Measurements from ENCODE around the gene SPTBN5. TPM values are rescaled to one million over a fixed set of nuclear protein-coding genes. Genes with fewer than 3 reads are reported as not detected.

The SPTBN5 gene
- total and polyA plus RNA-seq, 2 experiments from 2014 or later: 0.57 to 1.1 TPM

GRCh38 chr15:41935566-41936020 lies 41.7 kb upstream of the SPTBN5 start (continued):
- TF ChIP-seq, protein P1, sequence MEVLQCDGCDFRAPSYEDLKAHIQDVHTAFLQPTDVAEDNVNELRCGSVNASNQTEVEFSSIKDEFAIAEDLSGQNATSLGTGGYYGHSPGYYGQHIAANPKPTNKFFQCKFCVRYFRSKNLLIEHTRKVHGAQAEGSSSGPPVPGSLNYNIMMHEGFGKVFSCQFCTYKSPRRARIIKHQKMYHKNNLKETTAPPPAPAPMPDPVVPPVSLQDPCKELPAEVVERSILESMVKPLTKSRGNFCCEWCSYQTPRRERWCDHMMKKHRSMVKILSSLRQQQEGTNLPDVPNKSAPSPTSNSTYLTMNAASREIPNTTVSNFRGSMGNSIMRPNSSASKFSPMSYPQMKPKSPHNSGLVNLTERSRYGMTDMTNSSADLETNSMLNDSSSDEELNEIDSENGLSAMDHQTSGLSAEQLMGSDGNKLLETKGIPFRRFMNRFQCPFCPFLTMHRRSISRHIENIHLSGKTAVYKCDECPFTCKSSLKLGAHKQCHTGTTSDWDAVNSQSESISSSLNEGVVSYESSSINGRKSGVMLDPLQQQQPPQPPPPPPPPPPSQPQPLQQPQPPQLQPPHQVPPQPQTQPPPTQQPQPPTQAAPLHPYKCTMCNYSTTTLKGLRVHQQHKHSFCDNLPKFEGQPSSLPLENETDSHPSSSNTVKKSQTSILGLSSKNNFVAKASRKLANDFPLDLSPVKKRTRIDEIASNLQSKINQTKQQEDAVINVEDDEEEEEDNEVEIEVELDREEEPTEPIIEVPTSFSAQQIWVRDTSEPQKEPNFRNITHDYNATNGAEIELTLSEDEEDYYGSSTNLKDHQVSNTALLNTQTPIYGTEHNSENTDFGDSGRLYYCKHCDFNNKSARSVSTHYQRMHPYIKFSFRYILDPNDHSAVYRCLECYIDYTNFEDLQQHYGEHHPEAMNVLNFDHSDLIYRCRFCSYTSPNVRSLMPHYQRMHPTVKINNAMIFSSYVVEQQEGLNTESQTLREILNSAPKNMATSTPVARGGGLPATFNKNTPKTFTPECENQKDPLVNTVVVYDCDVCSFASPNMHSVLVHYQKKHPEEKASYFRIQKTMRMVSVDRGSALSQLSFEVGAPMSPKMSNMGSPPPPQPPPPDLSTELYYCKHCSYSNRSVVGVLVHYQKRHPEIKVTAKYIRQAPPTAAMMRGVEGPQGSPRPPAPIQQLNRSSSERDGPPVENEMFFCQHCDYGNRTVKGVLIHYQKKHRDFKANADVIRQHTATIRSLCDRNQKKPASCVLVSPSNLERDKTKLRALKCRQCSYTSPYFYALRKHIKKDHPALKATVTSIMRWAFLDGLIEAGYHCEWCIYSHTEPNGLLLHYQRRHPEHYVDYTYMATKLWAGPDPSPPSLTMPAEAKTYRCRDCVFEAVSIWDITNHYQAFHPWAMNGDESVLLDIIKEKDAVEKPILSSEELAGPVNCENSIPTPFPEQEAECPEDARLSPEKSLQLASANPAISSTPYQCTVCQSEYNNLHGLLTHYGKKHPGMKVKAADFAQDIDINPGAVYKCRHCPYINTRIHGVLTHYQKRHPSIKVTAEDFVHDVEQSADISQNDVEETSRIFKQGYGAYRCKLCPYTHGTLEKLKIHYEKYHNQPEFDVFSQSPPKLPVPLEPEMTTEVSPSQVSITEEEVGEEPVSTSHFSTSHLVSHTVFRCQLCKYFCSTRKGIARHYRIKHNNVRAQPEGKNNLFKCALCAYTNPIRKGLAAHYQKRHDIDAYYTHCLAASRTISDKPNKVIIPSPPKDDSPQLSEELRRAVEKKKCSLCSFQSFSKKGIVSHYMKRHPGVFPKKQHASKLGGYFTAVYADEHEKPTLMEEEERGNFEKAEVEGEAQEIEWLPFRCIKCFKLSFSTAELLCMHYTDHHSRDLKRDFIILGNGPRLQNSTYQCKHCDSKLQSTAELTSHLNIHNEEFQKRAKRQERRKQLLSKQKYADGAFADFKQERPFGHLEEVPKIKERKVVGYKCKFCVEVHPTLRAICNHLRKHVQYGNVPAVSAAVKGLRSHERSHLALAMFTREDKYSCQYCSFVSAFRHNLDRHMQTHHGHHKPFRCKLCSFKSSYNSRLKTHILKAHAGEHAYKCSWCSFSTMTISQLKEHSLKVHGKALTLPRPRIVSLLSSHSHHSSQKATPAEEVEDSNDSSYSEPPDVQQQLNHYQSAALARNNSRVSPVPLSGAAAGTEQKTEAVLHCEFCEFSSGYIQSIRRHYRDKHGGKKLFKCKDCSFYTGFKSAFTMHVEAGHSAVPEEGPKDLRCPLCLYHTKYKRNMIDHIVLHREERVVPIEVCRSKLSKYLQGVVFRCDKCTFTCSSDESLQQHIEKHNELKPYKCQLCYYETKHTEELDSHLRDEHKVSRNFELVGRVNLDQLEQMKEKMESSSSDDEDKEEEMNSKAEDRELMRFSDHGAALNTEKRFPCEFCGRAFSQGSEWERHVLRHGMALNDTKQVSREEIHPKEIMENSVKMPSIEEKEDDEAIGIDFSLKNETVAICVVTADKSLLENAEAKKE (CRISPR knock-in tag; IDR thresholded peaks at IDR 0.05): no peak
- no peak for TF ChIP-seq ZNF331 (CRISPR knock-in tag; IDR thresholded peaks at IDR 0.05; ENCODE audit: low read depth)
- TF ChIP-seq EZH2 (IDR thresholded peaks at IDR 0.05; ENCODE audit: low read depth, unreplicated experiment): no peak
- TF ChIP-seq, protein P2, sequence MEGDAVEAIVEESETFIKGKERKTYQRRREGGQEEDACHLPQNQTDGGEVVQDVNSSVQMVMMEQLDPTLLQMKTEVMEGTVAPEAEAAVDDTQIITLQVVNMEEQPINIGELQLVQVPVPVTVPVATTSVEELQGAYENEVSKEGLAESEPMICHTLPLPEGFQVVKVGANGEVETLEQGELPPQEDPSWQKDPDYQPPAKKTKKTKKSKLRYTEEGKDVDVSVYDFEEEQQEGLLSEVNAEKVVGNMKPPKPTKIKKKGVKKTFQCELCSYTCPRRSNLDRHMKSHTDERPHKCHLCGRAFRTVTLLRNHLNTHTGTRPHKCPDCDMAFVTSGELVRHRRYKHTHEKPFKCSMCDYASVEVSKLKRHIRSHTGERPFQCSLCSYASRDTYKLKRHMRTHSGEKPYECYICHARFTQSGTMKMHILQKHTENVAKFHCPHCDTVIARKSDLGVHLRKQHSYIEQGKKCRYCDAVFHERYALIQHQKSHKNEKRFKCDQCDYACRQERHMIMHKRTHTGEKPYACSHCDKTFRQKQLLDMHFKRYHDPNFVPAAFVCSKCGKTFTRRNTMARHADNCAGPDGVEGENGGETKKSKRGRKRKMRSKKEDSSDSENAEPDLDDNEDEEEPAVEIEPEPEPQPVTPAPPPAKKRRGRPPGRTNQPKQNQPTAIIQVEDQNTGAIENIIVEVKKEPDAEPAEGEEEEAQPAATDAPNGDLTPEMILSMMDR (conservative IDR thresholded peaks at IDR 0.05; ENCODE audit: low read depth in 2 of 2): no peak

GRCh38 chr15:41934843-41935242 lies 41.0 kb upstream of the SPTBN5 start:
- DNase-seq (ENCODE audit: low spot score): peak; percentile 51
- no peak overlapping the region for H2AFZ ChIP-seq
- H4K20me1 ChIP-seq (replicated peaks; ENCODE audit: insufficient read depth): peaks cover 12% of the 10 kb centered on the region
- ATAC-seq: peak; percentile 59
- peaks cover 18% of the 10 kb centered on the region for H3K4me1 ChIP-seq (ENCODE audit: insufficient read depth)
- peaks cover 12% of the 10 kb centered on the region for H3K27me3 Mint-ChIP-seq (ENCODE audit: insufficient read depth, low read depth, poor library complexity)
- H3K4me3 ChIP-seq: no peak overlapping the region
- H3K36me3 ChIP-seq (ENCODE audit: insufficient read depth): 0 out of 2 replicates have a peak, but pooled peaks cover 4% of the 10 kb centered on the region
- H3K27ac Mint-ChIP-seq: peak overlapping the region; percentile 81
- H3F3A ChIP-seq (replicated peaks; ENCODE audit: low read depth): 0 out of 2 replicates have a peak, but pooled peaks cover 4% of the 10 kb centered on the region
- no peaks in the 10 kb centered on the region for H3K9me2 ChIP-seq (ENCODE audit: insufficient read depth)
- peak overlapping the region; percentile 8; the same call in 1 of the 3 replicates for H3K4me3 Mint-ChIP-seq
- peaks cover 6% of the 10 kb centered on the region; the same call in 2 of the 3 replicates for H3K36me3 Mint-ChIP-seq (ENCODE audit: low read depth)
- H3K4me2 ChIP-seq: peak overlapping the region; percentile 38; the same call in 1 of the 2 replicates
- no peaks in the 10 kb centered on the region; the same call in 2 of the 3 replicates for H3K9me3 Mint-ChIP-seq
- H3K79me2 ChIP-seq (replicated peaks; ENCODE audit: insufficient read depth): 0 out of 2 replicates have a peak, but pooled peaks cover 4% of the 10 kb centered on the region
- H3K27ac ChIP-seq (ENCODE audit: low read depth): no peak overlapping the region
- peaks cover 33% of the 10 kb centered on the region for H3K4me1 Mint-ChIP-seq
- no peaks in the 10 kb centered on the region for H3K27me3 ChIP-seq (ENCODE audit: insufficient read depth)
- TF ChIP-seq JUNB (IDR thresholded peaks at IDR 0.05; ENCODE audit: unreplicated experiment) (no peak), POLR2AphosphoS5 (IDR thresholded peaks at IDR 0.05; ENCODE audit: low read depth) (no peak), ZNF331 (CRISPR knock-in tag; IDR thresholded peaks at IDR 0.05; ENCODE audit: low read depth) (no peak), STAT1 (IDR thresholded peaks at IDR 0.05; ENCODE audit: unreplicated experiment) (no peak)
- TF ChIP-seq, protein P1 (CRISPR knock-in tag; IDR thresholded peaks at IDR 0.05): no peak
